Activated CD4-positive, alpha-beta T cell treated with anti-CD3 and anti-CD28 coated beads, Interleukin-2, amount 10 ng/mL, durations not matched to agents 24 days and 14 days (primary cell): Measurements from ENCODE around the gene SDC4. TPM values are rescaled to one million over a fixed set of nuclear protein-coding genes. Genes with fewer than 3 reads are reported as not detected.

Experiments used
- DNase-seq: peaks from one replicate; pipeline ENCODE4 v3.0.0; 2022
- H3K27ac Mint-ChIP-seq: one replicate; pipeline ENCODE4 v1.8.0; 2022; ENCODE audit warnings: mild to moderate bottlenecking, mixed read lengths
- H3K27me3 Mint-ChIP-seq: one replicate; pipeline ENCODE4 v1.8.0; 2022; ENCODE audit warnings: mixed read lengths
- H3K36me3 Mint-ChIP-seq: one replicate; pipeline ENCODE4 v1.8.0; 2022; ENCODE audit warnings: low read depth, mild to moderate bottlenecking, mixed read lengths
- H3K4me1 Mint-ChIP-seq: one replicate; pipeline ENCODE4 v1.8.0; 2021; ENCODE audit warnings: mixed read lengths
- H3K4me3 Mint-ChIP-seq: one replicate; pipeline ENCODE4 v1.8.0; 2022; ENCODE audit warnings: mild to moderate bottlenecking, moderate library complexity, mixed read lengths
- H3K9me3 Mint-ChIP-seq: one replicate; pipeline ENCODE4 v1.8.0; 2021; ENCODE audit warnings: mixed read lengths
- intact Hi-C: fragments of 100-400 bp; cut with micrococcal nuclease; formaldehyde crosslinking; loops from one replicate; pipeline ENCODE4 v1.15.1; 2023
- total RNA-seq: library from RNA; stranded (reverse); gene quantifications from 2 replicates; pipeline ENCODE4 v1.2.3, GENCODE V29; 2022

Gene SDC4
- total RNA-seq, 1 donor from 2014 or later: 177 TPM

DNA sequence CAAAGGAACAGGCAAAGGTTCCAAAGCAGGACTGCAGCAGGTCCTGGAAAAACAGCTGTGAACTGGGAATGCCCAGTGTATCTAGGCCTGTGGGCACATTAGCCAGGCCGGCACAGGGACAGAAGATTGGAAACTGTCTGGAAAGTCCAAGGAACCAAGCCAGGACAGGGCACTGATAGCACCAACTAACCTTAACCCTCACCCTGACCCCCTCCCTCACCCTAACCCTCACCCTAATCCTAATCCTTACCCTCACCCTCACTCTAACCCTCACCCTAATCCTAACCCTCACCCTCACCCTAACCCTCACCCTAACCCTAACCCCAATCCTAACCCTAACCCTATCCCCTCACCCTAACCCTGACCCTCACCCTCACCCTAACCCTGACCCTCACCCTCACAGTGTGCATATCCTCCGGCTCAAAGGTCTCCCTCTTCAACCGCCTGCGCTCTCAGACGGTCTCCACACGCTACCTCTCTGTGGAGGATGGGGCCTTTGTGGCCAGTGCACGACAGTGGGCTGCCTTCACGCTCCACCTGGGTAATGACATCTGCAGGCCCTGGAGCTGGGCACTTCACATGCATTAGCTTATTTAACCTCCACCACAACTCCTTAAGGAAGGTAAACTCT lies 35.0 kb downstream of the SDC4 start:
- H3K36me3 Mint-ChIP-seq: peaks cover 6% of the 10 kb centered on the region
- H3K27ac Mint-ChIP-seq: no peak overlapping the region
- no peak for DNase-seq
- peaks cover 17% of the 10 kb centered on the region for H3K27me3 Mint-ChIP-seq
- H3K4me3 Mint-ChIP-seq: no peak overlapping the region
- intact Hi-C loops: loop anchor here (10.0 kb wide), 1 partner anchor 348 kb away; the partner anchor contains the start of genes STK4 and TOMM34
- H3K4me1 Mint-ChIP-seq: peaks cover 22% of the 10 kb centered on the region
- no peaks in the 10 kb centered on the region for H3K9me3 Mint-ChIP-seq

DNA sequence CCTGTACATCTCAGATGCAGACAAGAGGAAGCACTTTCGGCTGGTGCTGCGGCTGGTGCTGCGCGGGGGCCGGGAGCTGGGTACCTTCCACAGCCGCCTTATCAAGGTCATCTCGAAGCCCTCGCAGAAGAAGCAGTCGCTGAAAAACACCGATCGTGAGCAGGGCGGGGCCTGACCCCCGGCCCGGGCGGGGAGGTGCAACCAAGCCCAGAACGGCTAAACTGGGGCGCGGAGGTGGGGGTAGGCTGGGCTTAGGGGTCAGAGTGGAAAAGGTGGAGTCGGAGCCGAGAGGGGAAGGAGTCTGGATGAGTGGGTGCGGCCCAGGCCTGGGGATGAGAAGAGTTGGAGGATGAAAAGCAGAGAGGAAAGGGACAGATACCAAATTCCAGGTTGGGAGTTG lies 36.0 kb downstream of the SDC4 start:
- Mint-ChIP-seq H3K27ac (no peak overlapping the region), H3K4me1 (peaks cover 13% of the 10 kb centered on the region), H3K4me3 (no peak overlapping the region), H3K9me3 (no peaks in the 10 kb centered on the region), H3K27me3 (peaks cover 18% of the 10 kb centered on the region), H3K36me3 (peaks cover 6% of the 10 kb centered on the region)
- DNase-seq: no peak
- intact Hi-C loops: loop anchor here (10.0 kb wide), 1 partner anchor 347 kb away; the partner anchor contains the start of genes STK4 and TOMM34

DNA sequence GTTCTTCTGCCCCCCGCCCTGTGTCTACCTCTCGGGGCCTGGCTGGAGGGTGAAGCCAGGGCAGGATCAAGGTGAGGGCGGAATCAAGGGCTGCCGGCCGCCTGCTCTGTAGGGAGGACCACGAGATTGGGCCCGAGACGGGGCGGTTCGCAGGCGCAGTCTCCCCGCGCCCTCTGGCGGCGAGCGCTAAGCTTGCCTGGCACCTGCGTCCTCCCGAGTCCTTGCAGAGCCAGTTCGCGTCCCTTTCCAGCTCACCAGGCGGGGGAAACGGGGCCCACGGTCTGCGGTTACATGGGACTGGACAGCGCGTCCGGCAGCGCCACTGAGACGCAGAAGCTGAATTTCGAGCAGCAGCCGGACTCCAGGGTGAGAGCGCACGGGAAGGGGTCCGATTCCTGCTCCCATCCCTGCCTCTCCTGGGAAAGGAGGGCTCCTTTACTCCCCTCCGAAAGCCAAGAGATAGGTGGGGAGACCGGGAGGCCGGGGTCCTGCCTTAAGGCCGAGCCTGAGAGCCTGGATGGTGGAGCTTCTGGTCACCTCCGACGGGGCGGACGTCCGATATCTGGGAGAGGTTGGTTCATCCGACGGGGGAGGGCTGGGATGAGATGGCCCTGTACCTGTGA lies 36.5 kb downstream of the SDC4 start:
- Mint-ChIP-seq H3K36me3 (peaks cover 3% of the 10 kb centered on the region), H3K4me3 (no peak overlapping the region), H3K4me1 (peaks cover 10% of the 10 kb centered on the region), H3K9me3 (no peaks in the 10 kb centered on the region), H3K27ac (no peak overlapping the region), H3K27me3 (peaks cover 15% of the 10 kb centered on the region)
- peak; percentile 91 for DNase-seq
- intact Hi-C loops: loop anchor here (10.0 kb wide), 1 partner anchor 347 kb away; the partner anchor contains the start of genes STK4 and TOMM34

DNA sequence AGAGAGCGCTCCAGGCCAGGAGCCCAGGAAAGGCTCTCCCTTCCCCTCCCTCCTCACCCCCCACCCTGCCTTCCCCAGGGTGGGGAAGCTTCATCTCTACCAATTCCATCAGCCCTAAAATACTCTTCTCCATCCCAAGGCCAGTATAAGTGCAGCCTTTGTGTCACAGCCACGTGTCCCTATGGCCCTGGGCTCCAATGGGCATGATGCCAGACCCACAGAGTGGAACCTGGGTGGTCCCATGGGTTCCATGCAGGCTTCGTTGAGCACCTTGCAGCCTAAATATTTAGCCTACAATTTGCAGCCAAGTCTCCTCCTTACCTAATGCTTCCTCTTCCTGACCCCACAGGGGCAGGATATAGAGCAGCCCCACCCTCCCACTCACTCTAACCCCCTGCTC lies 39.1 kb downstream of the SDC4 start:
- Mint-ChIP-seq H3K4me3 (no peak overlapping the region), H3K9me3 (no peaks in the 10 kb centered on the region), H3K36me3 (peaks cover 3% of the 10 kb centered on the region), H3K4me1 (peaks cover 7% of the 10 kb centered on the region), H3K27me3 (peaks cover 13% of the 10 kb centered on the region), H3K27ac (no peak overlapping the region)
- intact Hi-C loops: no loop called here
- no peak for DNase-seq

DNA sequence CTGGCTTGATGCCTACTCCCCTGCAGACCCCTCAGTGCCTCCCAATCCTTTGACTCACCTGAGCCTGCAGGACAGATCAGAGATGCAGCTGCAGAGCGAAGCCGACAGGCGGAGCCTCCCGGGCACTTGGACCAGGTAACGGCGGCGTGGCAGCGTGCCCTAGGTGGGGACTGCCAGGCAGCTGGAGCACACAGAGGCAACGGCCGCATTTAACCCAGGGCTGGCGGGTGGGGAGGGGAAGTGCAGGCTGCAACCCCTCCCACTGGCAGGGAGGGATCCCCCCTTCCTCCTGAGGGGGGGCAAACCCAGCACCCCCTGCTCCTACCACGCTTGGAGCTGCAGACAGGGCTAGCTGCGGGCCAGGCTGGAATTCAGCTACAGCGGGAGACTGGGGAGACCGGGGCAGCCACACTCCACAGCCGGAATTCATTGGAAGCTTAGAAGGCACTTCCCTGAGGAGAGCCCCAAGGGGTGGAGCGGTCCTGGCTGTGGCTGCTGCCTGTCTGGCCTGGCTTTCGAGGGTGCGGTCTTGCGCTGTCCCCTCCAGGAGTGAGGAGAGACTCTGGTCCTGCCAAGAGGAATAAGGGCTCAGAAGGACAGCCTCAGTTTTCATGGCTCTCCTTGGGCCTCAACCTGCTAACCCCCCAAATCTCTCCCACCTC lies 40.0 kb downstream of the SDC4 start, which contains the start of gene MATN4:
Gene MATN4 (minus strand): TSS at position 183 of the 662 bp plus-strand sequence. CDS start 2,717 bp downstream, outside the sequence.
- Mint-ChIP-seq H3K4me1 (peaks cover 15% of the 10 kb centered on the region), H3K36me3 (peaks cover 8% of the 10 kb centered on the region), H3K4me3 (no peak within 1 kb of the TSS), H3K27me3 (peaks cover 19% of the 10 kb centered on the region), H3K9me3 (no peaks in the 10 kb centered on the region), H3K27ac (no peak within 1 kb of the TSS)
- intact Hi-C loops: no loop called here
- DNase-seq: no peak

DNA sequence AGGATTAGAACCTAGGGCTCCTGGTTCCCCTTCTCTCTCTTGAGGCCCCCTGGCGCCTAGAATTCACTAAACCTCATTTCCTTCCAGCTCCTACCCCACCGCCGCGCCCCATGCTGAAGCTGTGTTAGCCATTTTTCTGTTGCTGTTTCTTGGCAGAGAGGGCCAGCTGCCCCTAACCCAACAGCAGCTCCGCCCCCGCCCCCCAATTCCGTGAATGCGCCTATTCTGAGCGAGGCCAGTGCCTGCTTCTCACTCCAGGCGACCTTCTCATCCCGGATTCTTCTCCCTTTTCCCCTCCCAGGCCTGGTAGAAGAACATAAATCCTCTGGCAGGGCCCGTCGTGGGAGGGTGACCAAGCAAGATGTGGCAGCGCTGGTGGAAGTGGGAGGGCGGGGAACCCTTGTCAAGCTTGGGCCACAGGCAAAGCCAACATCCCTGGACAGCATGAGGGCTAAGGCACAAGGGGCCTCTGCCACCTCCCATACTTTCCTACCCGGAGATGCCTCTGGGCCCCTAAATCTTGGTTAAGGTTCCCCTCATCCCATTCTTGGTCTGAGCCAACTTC lies 41.1 kb downstream of the SDC4 start:
- H3K27me3 Mint-ChIP-seq: peaks cover 16% of the 10 kb centered on the region

DNA sequence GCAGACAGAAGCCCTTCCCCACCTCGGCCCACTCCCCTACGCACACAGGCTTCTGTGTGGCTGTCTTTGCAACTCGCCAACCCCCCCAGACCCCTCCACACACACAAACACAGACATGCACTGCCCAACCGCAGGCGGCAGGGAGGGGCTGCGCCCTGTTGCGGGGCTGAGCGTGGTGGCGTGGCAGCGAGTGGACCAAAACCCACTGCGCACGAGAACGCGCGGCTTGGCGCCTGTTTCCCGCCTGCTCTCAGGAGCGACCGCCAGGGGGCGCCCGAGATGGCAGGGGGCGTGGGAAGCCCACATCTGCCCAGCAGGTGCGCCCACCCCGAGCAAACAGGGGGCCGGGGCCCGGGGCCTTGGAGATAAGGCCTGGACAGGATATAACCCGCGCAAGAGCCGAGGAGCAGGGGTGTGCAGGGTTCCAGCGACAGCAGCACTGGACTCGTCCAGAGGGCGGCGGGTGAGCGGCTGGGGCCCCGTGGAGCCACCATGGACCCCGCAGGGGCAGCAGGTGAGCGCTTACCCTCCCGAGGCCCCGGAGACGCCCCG lies 41.7 kb downstream of the SDC4 start, which contains the start of gene RBPJL:
Gene RBPJL (plus strand): TSS at position 410 of the 552 bp plus-strand sequence. CDS start 83 bp downstream, at position 493.
- intact Hi-C loops: no loop called here
- peaks cover 27% of the 10 kb centered on the region for H3K4me1 Mint-ChIP-seq
- H3K4me3 Mint-ChIP-seq: no peak within 1 kb of the TSS
- peak; percentile 86 for DNase-seq
- no peak within 1 kb of the TSS for H3K27ac Mint-ChIP-seq
- H3K9me3 Mint-ChIP-seq: no peaks in the 10 kb centered on the region
- H3K36me3 Mint-ChIP-seq: peaks cover 8% of the 10 kb centered on the region
- H3K27me3 Mint-ChIP-seq: peaks cover 16% of the 10 kb centered on the region

More for the DNA sequence above, 41.1 kb downstream of the SDC4 start:
- no peaks in the 10 kb centered on the region for H3K9me3 Mint-ChIP-seq
- no peak for DNase-seq
- no peak overlapping the region for H3K27ac Mint-ChIP-seq
- H3K4me3 Mint-ChIP-seq: no peak overlapping the region
- intact Hi-C loops: no loop called here
- H3K36me3 Mint-ChIP-seq: peaks cover 8% of the 10 kb centered on the region
- H3K4me1 Mint-ChIP-seq: peaks cover 20% of the 10 kb centered on the region

DNA sequence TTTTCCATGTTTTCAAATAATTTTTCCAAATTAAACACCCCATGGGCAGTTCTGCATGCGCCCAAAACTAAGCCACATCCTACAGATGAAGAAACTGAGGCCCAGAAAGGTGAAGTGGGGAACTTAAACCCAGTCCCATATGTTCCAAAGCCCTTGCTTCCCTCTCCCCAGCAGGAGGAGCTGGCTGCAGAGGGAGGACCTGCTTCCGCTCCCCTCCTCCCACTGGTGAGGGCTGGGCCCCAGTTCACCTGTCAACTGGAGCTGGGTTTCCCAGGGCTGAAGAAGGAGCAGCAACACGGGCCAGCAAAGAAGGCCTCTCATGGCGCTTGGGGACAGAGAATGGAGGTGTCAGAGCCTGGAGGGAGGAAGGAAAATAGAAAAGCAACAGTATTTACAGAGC lies 43.0 kb downstream of the SDC4 start:
- intact Hi-C loops: no loop called here
- Mint-ChIP-seq H3K27me3 (peaks cover 16% of the 10 kb centered on the region), H3K9me3 (no peaks in the 10 kb centered on the region), H3K4me1 (peaks cover 27% of the 10 kb centered on the region), H3K27ac (no peak overlapping the region), H3K4me3 (no peak overlapping the region), H3K36me3 (peaks cover 8% of the 10 kb centered on the region)
- DNase-seq: no peak

DNA sequence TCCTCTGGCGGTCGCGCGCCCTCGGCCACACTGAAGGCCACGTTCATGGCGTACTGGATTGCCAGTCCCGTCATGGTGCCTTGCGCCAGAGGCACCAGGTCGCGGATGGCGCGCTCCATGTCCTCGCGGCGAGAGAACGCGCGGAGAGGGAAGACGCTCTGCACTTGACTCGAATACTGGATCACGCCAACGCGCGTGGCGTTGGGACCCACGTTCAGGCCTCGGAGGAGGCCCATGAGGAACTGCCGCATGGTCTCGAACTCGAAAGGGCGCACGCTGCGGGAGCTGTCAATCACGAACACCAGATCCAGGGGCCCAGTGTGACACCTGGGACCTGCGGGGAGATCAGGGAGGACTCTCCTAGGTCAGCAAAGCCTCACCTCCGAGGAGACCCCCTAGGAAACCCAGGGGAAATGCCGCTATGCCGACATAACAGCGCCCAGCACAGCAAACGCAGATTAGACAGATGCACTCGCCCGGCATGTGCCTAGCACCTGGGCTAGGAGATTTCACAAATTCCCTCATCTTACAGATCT lies 43.7 kb downstream of the SDC4 start:
- intact Hi-C loops: loop anchor here (5.0 kb wide), 1 partner anchor 448 kb away; no protein-coding TSS in a partner anchor
- Mint-ChIP-seq H3K27me3 (peaks cover 13% of the 10 kb centered on the region), H3K27ac (no peak overlapping the region), H3K4me1 (peaks cover 30% of the 10 kb centered on the region), H3K4me3 (no peak overlapping the region), H3K36me3 (peaks cover 5% of the 10 kb centered on the region), H3K9me3 (no peaks in the 10 kb centered on the region)
- DNase-seq: no peak

DNA sequence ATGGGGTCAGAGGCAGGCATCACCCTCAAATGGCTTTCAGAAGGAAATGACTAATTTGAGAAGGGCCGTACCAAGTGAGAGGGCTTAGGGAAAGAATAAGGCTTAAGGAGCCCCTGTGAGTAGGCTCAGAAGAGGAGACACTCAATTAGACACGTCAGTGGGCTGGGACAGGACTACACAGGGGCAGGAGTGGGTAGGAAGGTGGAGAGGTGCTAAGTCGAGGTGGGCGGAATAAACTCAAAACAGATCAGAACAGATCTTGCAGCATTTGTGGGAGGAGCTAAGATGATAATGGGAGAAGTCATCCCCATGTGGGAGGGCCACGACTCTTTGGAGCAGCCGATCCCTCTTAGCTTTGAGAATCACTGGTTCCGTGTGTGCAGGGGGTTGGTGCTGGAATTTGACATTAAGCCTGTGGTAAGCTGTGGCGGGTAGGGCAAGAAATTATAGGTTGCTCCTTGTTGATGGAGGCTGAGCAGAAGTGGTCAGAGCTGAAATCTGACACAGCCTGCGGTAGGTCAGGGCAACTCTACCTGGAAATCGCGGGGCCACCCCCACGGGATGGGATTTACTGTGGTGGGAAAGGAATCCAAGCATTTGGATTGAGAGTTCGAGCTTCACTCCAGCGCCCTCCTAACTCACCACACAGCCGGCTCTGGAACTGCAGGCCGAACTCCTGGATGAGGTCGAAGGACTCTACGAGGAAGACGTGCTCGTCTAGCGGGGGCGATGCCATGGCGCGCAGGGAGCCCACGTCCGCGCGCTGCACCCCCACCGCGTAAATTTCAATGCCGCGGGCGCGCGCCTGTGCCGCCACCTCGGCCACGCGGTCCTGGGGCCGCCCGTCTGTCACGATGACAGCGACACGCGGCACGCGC lies 44.4 kb downstream of the SDC4 start:
- DNase-seq: no peak
- H3K27me3 Mint-ChIP-seq: peaks cover 15% of the 10 kb centered on the region
- no peaks in the 10 kb centered on the region for H3K9me3 Mint-ChIP-seq
- peaks cover 31% of the 10 kb centered on the region for H3K4me1 Mint-ChIP-seq
- intact Hi-C loops: loop anchor here (5.0 kb wide), 1 partner anchor 448 kb away; no protein-coding TSS in a partner anchor
- H3K4me3 Mint-ChIP-seq: peak overlapping the region; percentile 18
- peak overlapping the region; percentile 60 for H3K27ac Mint-ChIP-seq
- H3K36me3 Mint-ChIP-seq: peaks cover 5% of the 10 kb centered on the region

DNA sequence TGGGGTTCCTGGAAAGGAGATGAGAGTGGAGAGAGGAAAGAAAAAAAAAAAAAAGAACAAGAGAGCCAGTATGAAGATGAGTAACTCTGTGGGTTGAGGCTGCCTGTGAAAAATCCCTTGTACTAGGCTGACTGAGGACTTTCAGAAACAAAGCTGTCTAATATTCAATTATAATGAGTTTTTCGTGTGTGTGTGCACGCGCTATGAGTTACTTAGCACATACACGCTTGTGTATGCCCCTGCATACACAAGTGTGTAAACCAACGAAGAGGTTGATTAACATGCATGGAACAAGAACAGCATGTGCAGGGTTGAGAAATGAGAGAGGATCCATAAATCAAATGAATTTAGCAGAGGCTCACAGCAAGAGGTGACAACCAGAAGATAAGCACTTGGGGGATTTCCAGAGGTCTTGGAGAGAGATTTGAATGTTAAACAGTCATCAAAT lies 46.4 kb downstream of the SDC4 start:
- intact Hi-C loops: loop anchor here (1.0 to 5.0 kb wide), 2 partner anchors 11 to 450 kb away; no protein-coding TSS in a partner anchor
- H3K4me1 Mint-ChIP-seq: peaks cover 31% of the 10 kb centered on the region
- no peaks in the 10 kb centered on the region for H3K9me3 Mint-ChIP-seq
- H3K27ac Mint-ChIP-seq: peak overlapping the region; percentile 60
- H3K27me3 Mint-ChIP-seq: peaks cover 11% of the 10 kb centered on the region
- DNase-seq: no peak
- peaks cover 5% of the 10 kb centered on the region for H3K36me3 Mint-ChIP-seq
- peak overlapping the region; percentile 15 for H3K4me3 Mint-ChIP-seq

DNA sequence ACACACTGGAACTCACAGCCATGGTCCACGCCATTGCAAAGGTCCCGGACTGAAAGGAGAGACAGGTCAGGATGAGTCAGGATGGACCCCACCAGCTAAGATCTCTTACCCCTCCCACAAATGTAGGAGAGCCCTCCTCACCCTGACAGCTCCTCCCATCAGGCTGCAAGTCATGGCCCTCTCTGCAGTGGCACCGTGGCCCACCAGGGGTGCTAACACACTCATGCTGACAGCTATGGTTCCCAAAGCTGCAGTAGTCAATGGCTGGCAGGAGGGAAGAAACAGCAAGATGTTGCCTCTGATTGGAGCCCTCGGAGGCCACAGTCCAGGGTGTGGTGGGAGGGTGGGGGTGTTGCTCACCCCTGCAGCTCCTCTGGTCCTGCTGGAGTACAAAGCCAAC lies 47.3 kb downstream of the SDC4 start:
- Mint-ChIP-seq H3K4me1 (peaks cover 34% of the 10 kb centered on the region), H3K36me3 (peaks cover 5% of the 10 kb centered on the region), H3K27ac (no peak overlapping the region), H3K27me3 (peaks cover 14% of the 10 kb centered on the region), H3K4me3 (no peak overlapping the region), H3K9me3 (no peaks in the 10 kb centered on the region)
- intact Hi-C loops: loop anchor here (1.0 to 5.0 kb wide), 2 partner anchors 10 to 451 kb away; no protein-coding TSS in a partner anchor
- DNase-seq: peak; percentile 80
